Measurements from ENCODE around the gene ANTXR2.
"Not testable (repeated sequence)": the region's sequence is repeated elsewhere in the genome, so short reads cannot be mapped to it uniquely, and the experiment has no call there.

DNA sequence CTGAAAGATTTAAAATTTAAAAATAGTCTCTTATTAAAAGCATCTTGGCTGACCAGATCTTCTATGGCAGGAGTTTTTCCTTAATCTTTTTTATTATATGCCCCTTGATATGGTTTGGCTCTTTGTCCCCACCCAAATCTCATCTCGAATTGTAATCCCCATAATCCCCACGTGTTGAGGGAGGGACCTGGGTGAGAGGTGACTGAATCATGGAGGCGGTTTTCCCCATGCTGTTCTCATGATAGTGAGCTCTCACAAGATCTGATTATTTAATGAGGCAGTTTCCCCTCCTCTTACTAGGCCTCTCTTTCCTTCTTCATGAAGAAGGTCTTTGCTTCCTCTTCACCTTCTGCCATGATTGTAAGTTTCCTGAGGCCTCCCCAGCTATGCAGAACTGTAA lies 74.0 kb downstream of the ANTXR2 start:
- TF ChIP-seq CTCF (IDR thresholded peaks at IDR 0.05; ENCODE audit: insufficient read depth, low read length); REST (IDR thresholded peaks at IDR 0.05; ENCODE audit: insufficient replicate concordance, low read depth); POLR2AphosphoS5 (IDR thresholded peaks at IDR 0.05; ENCODE audit: low read depth); GABPA (IDR thresholded peaks at IDR 0.05; ENCODE audit: low read depth); SPI1 (IDR thresholded peaks at IDR 0.05; ENCODE audit: borderline replicate concordance, low read depth): not testable (repeated sequence)
